Measurements from ENCODE around the gene MYH2. TPM values are rescaled to one million over a fixed set of nuclear protein-coding genes. Genes with fewer than 3 reads are reported as not detected.

Gene MYH2
- total RNA-seq, result under 1 TPM; 0.18 to 0.23 TPM

DNA sequence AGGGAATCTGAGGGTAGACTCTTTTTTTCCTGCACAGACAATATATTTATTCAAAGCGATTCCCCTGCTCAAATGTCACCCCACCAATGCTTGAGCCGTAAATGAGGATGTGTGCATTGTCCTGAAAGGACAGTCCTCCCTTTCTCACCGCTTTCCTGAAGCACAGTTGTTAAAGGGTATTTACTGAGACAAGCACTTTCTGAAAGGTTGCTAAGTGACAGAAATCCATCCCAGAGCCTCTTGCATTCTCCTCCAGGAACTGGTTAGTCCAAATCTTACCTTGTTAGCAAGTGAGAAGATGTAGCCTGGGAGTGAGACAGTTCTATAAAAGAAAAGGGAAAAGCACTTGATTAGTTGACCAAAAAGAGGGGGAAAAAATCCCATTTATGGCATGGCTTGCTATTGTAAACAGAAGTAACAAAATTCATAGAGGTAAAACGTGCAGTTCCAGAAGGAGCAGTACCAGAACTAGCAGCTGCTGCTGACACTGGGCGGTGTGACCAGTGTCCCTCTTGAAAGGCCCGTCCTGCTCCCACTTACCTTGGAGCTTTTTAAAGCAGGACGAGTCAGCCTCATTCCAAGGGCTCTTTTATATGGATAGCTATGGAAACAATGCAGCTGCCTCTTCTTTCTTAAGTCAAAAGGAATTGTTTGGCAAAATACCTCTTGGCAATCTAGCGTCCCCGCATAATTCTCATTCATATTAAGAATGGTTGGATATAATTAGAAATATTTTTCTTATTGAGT lies at the start of gene MYH2:
TSS of gene MYH2 (minus strand) at position 563 of the 747 bp plus-strand sequence. CDS start 1,738 bp downstream, outside the sequence.
- Histone ChIP-seq H3K27ac (no peak within 1 kb of the TSS), H3K36me3 (no peaks in the 10 kb centered on the region), H3K9me3 (no peaks in the 10 kb centered on the region), H3K27me3 (replicated peaks; ENCODE audit: insufficient read depth) (no peaks in the 10 kb centered on the region), H3K4me1 (replicated peaks) (no peaks in the 10 kb centered on the region), H3K4me3 (no peak within 1 kb of the TSS)
- intact Hi-C loops (cut with DNase I), result no loop called here
- 29% methylated on average over 9 of the region's 9 CpGs for WGBS
- DNase-seq (ENCODE audit: low spot score), result no peak
- TF ChIP-seq POLR2AphosphoS5 (IDR thresholded peaks at IDR 0.05), result no peak
- TF ChIP-seq, protein P1, sequence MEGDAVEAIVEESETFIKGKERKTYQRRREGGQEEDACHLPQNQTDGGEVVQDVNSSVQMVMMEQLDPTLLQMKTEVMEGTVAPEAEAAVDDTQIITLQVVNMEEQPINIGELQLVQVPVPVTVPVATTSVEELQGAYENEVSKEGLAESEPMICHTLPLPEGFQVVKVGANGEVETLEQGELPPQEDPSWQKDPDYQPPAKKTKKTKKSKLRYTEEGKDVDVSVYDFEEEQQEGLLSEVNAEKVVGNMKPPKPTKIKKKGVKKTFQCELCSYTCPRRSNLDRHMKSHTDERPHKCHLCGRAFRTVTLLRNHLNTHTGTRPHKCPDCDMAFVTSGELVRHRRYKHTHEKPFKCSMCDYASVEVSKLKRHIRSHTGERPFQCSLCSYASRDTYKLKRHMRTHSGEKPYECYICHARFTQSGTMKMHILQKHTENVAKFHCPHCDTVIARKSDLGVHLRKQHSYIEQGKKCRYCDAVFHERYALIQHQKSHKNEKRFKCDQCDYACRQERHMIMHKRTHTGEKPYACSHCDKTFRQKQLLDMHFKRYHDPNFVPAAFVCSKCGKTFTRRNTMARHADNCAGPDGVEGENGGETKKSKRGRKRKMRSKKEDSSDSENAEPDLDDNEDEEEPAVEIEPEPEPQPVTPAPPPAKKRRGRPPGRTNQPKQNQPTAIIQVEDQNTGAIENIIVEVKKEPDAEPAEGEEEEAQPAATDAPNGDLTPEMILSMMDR (IDR thresholded peaks at IDR 0.05), result no peak

DNA sequence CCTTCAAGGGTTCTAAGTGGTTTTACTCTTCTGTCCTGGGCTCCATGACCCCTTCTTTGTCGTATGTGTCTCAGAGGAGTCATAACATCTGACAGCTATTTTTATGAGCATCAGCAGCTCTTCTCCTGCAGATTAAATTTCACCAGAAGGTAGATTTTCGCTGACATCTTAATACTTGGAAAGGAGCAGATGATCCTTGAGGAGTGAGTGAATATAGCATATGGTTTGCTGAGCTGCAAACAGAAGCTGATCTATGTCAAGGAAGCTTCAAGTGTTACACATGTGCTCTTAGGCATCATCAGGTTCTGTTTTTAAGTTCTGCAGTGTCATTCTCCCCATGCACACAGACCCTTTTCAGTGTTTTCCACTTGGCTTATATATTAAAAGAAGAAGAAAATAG lies 49.2 kb upstream of the MYH2 start:
- no peak overlapping the region for H3K27ac ChIP-seq
- WGBS, result 45% methylated on average over 2 of the region's 2 CpGs

DNA sequence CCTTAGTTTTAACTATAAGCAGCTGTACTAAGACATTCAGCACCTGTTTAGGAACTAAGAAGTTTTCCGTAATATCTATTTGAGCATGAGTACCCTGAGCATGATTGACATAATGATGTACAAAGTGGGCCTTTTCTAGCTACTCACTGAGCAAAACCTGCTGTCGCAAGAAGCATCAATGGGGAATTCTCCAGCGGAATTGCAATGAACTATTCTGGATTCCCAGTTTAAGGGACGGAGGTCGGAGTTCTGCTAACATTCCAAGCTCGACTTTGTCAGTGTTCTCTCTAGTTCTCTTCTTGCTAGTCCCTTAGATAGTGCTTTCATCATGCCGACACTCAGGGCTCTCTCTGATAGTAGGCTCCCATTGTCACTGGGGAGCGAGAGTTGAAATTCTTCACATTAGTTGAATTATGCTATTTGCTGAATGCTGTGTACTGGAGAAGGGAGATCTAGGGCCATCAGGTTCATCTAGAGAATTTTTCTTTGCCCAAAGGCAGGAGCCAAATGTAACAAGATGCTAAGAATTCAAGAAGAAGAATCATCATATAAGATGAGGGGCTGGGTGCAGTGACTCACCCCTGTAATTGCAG lies 40.2 kb upstream of the MYH2 start:
- H3K27me3 ChIP-seq (replicated peaks; ENCODE audit: insufficient read depth), result no peaks in the 10 kb centered on the region
- DNase-seq (ENCODE audit: low spot score), result no peak
- H3K9me3 ChIP-seq, result no peaks in the 10 kb centered on the region
- H3K27ac ChIP-seq, result no peak overlapping the region
- TF ChIP-seq POLR2AphosphoS5 (IDR thresholded peaks at IDR 0.05), result no peak
- TF ChIP-seq POLR2A (IDR thresholded peaks at IDR 0.05), result no peak
- intact Hi-C loops (cut with DNase I), result no loop called here
- WGBS, result 91% methylated on average over 8 of the region's 8 CpGs
- no peaks in the 10 kb centered on the region for H3K4me1 ChIP-seq (replicated peaks)
- no peaks in the 10 kb centered on the region for H3K36me3 ChIP-seq
- no peak overlapping the region for H3K4me3 ChIP-seq

More for the DNA sequence above, 49.2 kb upstream of the MYH2 start:
- Histone ChIP-seq H3K36me3 (no peaks in the 10 kb centered on the region), H3K9me3 (no peaks in the 10 kb centered on the region), H3K4me3 (no peak overlapping the region), H3K4me1 (replicated peaks) (no peaks in the 10 kb centered on the region), H3K27me3 (replicated peaks; ENCODE audit: insufficient read depth) (no peaks in the 10 kb centered on the region)
- DNase-seq (ENCODE audit: low spot score), result no peak
- intact Hi-C loops (cut with DNase I), result no loop called here
- TF ChIP-seq POLR2AphosphoS5 (IDR thresholded peaks at IDR 0.05) (no peak), POLR2A (IDR thresholded peaks at IDR 0.05) (no peak)
- TF ChIP-seq, protein P1 (IDR thresholded peaks at IDR 0.05), result no peak

DNA sequence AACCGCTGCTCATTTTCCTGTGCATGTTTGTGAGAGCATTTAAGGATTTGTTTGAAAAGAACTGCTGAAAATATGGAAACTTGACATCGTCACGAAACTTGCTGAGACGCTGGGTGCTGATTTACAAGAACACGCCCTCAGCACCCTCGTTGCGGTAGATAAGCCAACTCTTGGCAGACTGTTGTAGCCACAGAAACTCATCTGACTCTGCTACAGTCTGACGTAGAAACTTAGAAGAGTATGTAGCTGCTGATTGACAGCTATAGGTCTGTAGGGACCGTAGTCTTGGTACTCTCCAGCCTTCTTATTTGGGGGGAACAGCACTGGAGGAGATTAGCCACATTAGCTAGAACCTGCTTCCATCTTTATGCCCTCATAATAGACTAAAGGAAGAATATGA lies 36.1 kb upstream of the MYH2 start:
- intact Hi-C loops (cut with DNase I), result no loop called here

DNA sequence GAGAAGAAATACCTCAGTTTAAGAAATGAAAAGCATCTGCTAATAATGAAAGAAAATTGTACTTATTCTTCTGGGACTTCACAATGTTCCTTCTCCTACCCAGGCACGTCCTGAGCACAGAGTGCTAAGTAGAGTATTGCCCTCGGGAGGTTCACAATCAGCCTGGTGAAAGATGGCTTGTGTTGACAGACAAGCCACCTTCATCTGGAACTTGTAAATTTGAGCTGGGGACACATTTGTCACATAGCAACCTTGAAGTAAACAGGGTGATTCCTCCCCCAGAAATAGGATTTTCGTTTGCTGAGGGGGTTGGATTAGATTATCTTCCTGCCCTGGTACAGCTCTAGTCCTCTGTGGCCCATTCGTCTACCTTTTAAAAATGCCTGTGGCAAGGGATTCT lies 34.4 kb upstream of the MYH2 start:
- Histone ChIP-seq H3K4me1 (replicated peaks) (no peaks in the 10 kb centered on the region), H3K4me3 (no peak overlapping the region), H3K36me3 (no peaks in the 10 kb centered on the region), H3K9me3 (no peaks in the 10 kb centered on the region), H3K27me3 (replicated peaks; ENCODE audit: insufficient read depth) (no peaks in the 10 kb centered on the region), H3K27ac (no peak overlapping the region)
- no peak for DNase-seq (ENCODE audit: low spot score)
- TF ChIP-seq POLR2AphosphoS5 (IDR thresholded peaks at IDR 0.05), result no peak
- TF ChIP-seq, protein P1 (IDR thresholded peaks at IDR 0.05), result no peak
- no peak for TF ChIP-seq POLR2A (IDR thresholded peaks at IDR 0.05)
- intact Hi-C loops (cut with DNase I), result no loop called here
- 44% methylated on average over 4 of the region's 4 CpGs for WGBS

More for the DNA sequence above, 36.1 kb upstream of the MYH2 start:
- Histone ChIP-seq H3K4me1 (replicated peaks) (no peaks in the 10 kb centered on the region), H3K27ac (no peak overlapping the region), H3K9me3 (no peaks in the 10 kb centered on the region), H3K27me3 (replicated peaks; ENCODE audit: insufficient read depth) (no peaks in the 10 kb centered on the region), H3K36me3 (no peaks in the 10 kb centered on the region), H3K4me3 (no peak overlapping the region)
- 70% methylated on average over 9 of the region's 9 CpGs for WGBS
- TF ChIP-seq, protein P1 (IDR thresholded peaks at IDR 0.05), result no peak
- TF ChIP-seq POLR2AphosphoS5 (IDR thresholded peaks at IDR 0.05) (no peak), POLR2A (IDR thresholded peaks at IDR 0.05) (no peak)
- DNase-seq (ENCODE audit: low spot score), result no peak
